Neural cell (in vitro differentiated cells): ENCODE results near the gene KIT.

ENCODE experiments used
- EZH2 ChIP-seq: fragments of 200-600, 300-800 bp; shearing (Covaris generic), sonication (generic); IDR thresholded peaks from 2 replicates; pipeline ENCODE4 v1.6.1; 2014; ENCODE audit warnings: antibody characterized with exemption, low read length, borderline replicate concordance, mild to moderate bottlenecking; ENCODE audit not compliant: insufficient read depth, poor library complexity, severe bottlenecking
- MXI1 ChIP-seq: fragments of 450-650 bp; conservative IDR thresholded peaks from 2 replicates; pipeline ENCODE4 v1.6.1; 2014; ENCODE audit warnings: antibody characterized with exemption, mild to moderate bottlenecking; ENCODE audit not compliant: poor library complexity, severe bottlenecking
- POLR2AphosphoS5 ChIP-seq: IDR thresholded peaks from 2 replicates; pipeline ENCODE4 v1.6.1; 2012
- RAD21 ChIP-seq: fragments of 450-650 bp; conservative IDR thresholded peaks from 2 replicates; pipeline ENCODE4 v1.6.1; 2014; ENCODE audit warnings: antibody characterized with exemption, mild to moderate bottlenecking, moderate library complexity
- REST ChIP-seq: IDR thresholded peaks from 2 replicates; pipeline ENCODE4 v1.6.1; 2012; ENCODE audit warnings: borderline replicate concordance
- TAF1 ChIP-seq: IDR thresholded peaks from 2 replicates; pipeline ENCODE4 v1.6.1; 2012; ENCODE audit warnings: low read depth
- TF ChIP-seq, protein P1 (sequence below): fragments of 450-650 bp; IDR thresholded peaks from 2 replicates; pipeline ENCODE4 v1.5.1; 2014; ENCODE audit warnings: antibody characterized with exemption, mild to moderate bottlenecking, moderate library complexity; ENCODE audit not compliant: poor library complexity, severe bottlenecking

DNA sequence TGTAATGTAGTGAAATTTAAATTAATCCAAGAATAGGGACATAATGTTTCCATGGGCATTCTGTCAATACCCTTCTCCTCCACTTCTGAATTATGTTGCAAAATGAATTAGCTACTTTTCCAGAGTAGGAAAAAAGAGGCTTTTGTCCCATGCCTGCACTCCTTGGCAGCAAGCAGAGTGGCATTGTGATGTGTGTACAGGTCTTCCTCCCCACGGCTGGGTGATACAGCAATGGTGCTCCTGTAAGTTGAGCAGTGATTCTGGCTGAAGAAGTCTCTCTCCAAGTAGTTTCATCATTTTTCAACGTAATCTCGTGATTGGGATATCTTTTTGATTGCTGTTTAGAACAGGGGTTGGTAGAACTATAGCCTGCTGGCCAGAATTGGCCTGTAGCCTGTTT lies 59.9 kb downstream of the KIT start:
- TF ChIP-seq, protein P1, sequence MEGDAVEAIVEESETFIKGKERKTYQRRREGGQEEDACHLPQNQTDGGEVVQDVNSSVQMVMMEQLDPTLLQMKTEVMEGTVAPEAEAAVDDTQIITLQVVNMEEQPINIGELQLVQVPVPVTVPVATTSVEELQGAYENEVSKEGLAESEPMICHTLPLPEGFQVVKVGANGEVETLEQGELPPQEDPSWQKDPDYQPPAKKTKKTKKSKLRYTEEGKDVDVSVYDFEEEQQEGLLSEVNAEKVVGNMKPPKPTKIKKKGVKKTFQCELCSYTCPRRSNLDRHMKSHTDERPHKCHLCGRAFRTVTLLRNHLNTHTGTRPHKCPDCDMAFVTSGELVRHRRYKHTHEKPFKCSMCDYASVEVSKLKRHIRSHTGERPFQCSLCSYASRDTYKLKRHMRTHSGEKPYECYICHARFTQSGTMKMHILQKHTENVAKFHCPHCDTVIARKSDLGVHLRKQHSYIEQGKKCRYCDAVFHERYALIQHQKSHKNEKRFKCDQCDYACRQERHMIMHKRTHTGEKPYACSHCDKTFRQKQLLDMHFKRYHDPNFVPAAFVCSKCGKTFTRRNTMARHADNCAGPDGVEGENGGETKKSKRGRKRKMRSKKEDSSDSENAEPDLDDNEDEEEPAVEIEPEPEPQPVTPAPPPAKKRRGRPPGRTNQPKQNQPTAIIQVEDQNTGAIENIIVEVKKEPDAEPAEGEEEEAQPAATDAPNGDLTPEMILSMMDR: no peak
- TF ChIP-seq EZH2 (no peak), POLR2AphosphoS5 (no peak), RAD21 (no peak), TAF1 (no peak), REST (no peak), MXI1 (no peak)
